HT-29 (cell line): ENCODE results near the gene PDAP1. TPM values are rescaled to one million over a fixed set of nuclear protein-coding genes. Genes with fewer than 3 reads are reported as not detected.
"Not testable (repeated sequence)": the region's sequence is repeated elsewhere in the genome, so short reads cannot be mapped to it uniquely, and the experiment has no call there.

Experiments
- DNase-seq: peaks from one replicate; pipeline ENCODE4 v3.0.0-alpha.2; 2015; ENCODE audit warnings: low spot score
- total RNA-seq: library from RNA; depleted of rRNA; stranded (reverse); fragments of >200 nt; shearing (Covaris generic); gene quantifications from 2 replicates; pipeline ENCODE4 v1.2.3, GENCODE V29; 2014

The PDAP1 gene
- total RNA-seq, 1 experiment from 2014 or later = 57.8 TPM

DNA sequence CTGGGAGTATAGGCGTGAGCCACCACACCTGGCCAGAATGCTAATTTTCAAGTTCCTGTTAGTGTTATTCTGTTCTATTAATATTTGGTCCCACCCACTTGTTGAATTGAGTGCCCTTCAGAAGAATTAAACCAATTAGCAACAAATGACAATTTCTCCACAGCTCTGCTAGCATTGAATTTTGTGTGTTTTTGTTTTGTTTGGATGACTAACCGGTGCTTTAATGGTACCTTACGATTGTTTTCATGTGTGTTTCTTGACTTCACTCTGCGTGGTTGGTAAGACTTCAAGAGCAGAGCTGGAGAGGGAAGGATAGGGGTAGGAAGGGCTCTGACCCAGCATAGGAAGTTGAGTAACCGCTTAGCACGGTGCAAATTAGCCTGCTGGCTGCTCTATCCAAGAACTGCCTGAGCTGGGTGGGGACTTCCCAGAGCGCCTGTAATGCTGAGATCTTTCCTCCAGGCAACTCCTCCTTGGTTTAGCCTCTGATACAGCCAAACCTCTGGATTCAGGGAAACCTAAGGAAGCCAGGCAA is 29.3 kb downstream of the PDAP1 start:
- no peak for DNase-seq

DNA sequence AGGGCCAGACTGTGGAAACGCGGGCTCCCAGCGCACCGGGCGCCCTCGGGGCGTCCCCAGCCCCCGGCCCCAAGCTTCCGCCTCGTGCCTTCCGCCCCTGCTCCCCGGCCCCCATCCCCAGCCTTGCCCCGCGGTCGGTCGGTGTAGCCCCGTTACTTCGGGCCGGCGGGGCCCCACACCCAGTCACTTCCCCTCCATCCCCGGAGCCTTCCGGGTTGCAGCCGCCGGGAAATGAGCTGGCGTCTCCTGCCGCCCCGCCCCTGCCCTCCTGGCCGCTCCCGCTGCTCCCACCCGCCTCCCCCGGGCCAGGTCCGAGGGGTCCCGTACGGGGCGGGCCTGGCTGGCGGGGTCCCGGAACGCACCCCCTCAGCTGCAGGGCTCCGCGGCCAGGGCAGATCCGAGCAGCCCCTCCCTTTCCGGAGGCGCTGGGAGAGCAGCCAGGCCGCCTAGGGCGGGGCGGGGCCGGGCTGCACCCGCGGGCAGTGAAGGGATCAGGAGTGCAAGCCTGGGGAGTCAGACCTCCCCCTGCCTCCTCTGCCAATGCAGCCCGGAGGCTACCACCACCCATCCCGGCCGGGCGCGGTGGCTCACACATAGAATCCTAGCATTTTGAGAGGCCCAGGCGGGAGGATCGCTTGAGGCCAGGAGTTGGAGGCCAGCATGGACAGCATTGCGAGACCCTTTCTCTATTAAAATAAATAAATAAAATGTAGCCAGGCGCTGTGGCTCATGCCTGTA is 33.2 kb downstream of the PDAP1 start:
- peak; percentile 87 for DNase-seq

- DNase-seq = peak; percentile 80
These were observed 34.0 kb downstream of the PDAP1 start, which contains the start of gene ARPC1B for GRCh38 chr7:99374111-99375064. ARPC1B (plus strand) TSS chr7:99374730; CDS start chr7:99385715, 10,985 bp downstream.

GRCh38 chr7:99373091-99374066 is 35.0 kb downstream of the PDAP1 start:
- DNase-seq = no peak

DNA sequence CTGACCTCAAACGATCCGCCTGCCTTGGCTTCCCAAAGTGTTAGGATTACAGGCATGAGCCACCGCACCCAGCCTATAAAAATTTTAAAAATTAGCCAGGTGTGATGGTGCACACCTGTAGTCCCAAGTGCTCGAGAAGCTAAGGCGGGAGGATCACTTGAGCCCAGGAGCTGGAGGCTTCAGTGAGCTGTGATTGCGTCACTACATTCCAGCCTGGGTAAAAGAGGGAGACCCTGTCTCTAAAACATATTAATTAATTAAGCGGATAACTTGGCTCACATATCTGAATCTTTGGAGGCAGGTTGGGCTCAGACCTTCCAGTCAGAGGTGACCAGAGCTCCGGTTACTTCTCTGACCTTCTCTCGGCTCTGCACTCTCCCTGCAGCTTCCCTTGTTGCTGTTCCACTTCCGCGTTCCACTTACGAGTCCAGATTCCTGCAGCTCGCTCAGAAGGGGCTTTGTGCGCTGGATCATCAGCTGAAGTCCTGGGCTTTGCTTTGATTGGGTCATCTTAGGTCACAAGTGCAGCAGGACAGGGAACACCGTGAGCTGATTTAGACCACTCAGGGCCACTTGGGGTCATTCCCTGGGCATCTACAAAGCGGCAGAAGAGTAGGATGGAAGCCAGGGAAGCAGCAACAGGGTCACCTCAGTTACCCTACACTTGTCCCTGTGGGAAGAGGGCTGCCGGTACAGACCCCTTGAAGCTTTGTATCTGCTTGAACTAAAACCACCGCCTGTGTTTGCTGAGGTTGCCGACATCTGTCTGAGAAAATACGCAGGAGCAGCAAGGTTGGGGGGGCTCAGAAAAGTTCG is 35.9 kb downstream of the PDAP1 start:
- DNase-seq = peak; percentile 85

DNA sequence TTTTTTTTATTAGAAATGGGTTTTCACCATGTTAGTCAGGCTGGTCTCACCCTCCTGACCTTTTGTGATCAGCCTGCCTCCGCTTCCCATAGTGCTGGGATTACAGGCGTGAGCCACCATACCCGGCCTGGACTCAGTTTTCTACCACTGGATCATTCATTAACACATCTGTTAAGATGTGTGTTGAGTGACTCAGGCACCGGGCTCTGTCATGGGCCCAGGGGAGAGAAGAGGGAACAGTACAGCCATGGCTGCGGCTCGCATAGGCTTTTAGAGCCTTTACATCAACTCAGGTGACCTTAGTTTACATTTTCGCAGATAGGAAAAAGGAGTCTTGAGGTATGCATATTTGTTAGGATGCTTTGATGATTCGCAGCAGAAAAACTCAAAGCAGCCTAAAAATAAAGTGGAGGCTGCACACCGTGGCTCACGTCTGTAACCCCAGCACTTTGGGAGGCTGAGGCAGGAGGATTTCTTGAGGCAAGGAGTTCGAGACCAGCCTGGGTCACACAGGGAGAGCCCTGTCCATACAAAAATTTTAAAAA is 36.9 kb downstream of the PDAP1 start:
- DNase-seq = no peak

- DNase-seq = no peak
These were observed 38.5 kb downstream of the PDAP1 start for GRCh38 chr7:99369767-99370391.

GRCh38 chr7:99368750-99369389 is 39.5 kb downstream of the PDAP1 start:
- no peak for DNase-seq

DNA sequence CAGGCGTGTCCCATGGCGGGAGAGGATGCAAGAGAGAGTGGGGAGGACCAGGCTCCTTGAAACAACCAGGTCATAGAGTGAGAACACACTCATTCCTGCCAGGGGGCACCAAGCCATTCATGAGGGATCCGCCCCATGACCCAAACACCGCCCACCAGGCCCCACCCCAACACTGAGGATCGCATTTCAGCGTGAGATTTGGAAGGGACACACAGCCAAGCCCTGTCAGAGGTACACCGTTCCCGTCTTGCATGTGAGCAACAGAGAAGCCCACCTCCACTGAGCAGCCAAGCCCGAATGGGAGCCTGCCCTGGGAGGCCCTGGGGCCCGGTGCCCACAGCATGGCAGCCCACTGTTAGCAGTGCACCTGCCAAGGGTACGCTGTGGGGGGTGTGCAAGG is 41.8 kb downstream of the PDAP1 start:
- DNase-seq = no peak

GRCh38 chr7:99365318-99366141 is 42.9 kb downstream of the PDAP1 start:
- DNase-seq = peak; percentile 72

DNA sequence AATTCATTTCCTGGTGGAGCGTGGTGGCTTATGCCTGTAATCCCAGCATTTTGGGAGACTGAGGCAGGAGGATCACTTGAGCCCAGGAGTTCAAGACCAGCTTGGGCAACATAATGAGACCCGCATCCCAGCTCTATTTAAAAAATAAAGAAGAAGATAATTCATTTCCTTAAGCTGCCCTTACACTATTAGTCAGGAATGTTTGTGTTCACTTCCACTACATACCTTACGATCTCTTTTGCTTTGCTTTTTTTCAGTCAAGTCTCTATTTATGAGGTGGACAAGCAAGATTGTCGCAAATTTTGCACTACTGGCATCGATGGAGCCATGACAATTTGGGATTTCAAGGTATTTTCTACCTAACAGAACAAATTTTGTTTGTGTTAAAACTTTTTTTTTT is 45.1 kb downstream of the PDAP1 start:
- no peak for DNase-seq

GRCh38 chr7:99362801-99363200 is 45.6 kb downstream of the PDAP1 start:
- DNase-seq = no peak

DNA sequence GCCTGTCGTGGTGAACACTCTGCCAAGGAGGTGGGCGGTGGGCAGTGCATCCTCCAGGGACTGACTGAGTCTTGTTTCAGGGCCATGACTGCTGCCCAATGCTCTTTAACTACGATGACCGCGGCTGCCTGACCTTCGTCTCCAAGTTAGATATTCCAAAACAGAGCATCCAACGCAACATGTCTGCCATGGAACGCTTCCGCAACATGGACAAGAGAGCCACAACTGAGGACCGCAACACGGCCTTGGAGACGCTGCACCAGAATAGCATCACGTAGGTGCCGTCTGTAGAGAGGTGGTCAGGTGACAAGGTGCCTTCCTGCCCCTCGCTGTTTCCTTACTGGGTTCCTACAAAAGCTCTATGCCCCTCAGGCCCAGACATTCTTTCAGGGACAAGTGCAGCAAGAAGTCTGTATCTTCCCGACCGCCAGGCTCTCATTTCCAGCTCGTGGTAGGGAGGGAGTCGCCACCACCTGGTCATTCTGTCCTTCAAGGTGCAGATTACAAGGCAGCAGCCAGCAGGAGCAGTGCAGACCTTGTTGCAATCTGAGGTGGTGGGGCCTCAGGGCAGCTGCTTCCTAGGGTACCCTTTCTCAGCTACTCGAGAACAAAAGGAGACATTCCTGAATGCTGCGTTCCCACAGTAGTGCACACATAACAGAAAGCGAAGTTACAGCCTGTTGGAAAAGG is 48.8 kb downstream of the PDAP1 start:
- no peak for DNase-seq

GRCh38 chr7:99358521-99358920 is 49.9 kb downstream of the PDAP1 start:
- DNase-seq = not testable (repeated sequence)

- no peak for DNase-seq
These were observed 50.5 kb downstream of the PDAP1 start for GRCh38 chr7:99357701-99358490.

- no peak for DNase-seq
These were observed 53.3 kb downstream of the PDAP1 start for GRCh38 chr7:99355098-99355497.

DNA sequence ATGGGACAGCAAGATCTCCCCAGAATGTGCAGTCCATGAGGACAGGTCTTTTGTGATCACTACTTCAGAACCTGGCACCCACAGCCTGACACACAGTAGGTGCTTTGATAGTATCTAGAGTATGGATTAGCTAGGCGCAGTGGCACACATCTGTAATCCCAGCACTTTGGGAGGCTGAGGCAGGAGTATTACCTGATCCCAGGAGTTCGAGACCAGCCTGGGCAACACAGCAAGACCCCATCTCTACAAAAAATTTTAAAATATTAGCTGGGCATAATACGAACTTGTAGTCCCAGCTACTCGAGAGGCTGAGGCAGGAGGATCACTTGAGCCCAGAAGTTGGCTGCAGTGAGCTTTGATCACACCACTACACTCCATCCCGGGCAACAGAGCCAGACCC is 56.1 kb downstream of the PDAP1 start:
- DNase-seq = no peak
